Erythroblast (primary cell): ENCODE measurements around the gene NTM.

Source experiments
- GATA1 ChIP-seq: IDR thresholded peaks from 2 replicates; pipeline ENCODE4 v1.6.1; 2011; ENCODE audit warnings: low read depth, mild to moderate bottlenecking, control low read depth, low read length, moderate library complexity
- POLR2A ChIP-seq: IDR thresholded peaks from 2 replicates; pipeline ENCODE4 v1.6.1; 2011; ENCODE audit warnings: mild to moderate bottlenecking, low read length

DNA sequence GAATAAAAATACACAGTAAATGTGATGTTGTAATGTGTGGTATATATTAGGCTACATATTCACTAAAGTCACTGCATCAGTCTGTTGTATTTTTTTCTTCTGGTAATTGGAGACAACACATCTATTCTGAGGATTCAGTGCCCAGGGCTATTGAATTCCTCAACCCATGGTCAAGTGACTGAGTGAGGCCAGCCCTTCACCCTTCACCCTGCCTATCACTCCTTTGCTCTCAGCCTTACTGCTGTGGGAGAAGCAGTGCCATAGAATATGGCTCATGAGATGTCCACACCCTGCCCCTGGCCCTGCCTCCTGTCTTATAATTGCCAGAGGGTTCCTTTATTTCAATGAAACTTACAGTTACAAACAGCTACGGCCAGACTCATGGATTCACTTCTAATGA lies 295.6 kb downstream of the NTM start:
- TF ChIP-seq POLR2A (no peak), GATA1 (no peak)
